ENCODE results near the gene ADAM19.

Gene ADAM19

GRCh38 chr5:157459715-157460599 lies 115.6 kb downstream of the ADAM19 start, which contains the start of gene NIPAL4:
Gene NIPAL4 (plus strand): TSS chr5:157460213. CDS start chr5:157460321, 108 bp downstream.
- DNase-seq (ENCODE audit: low read depth) = peak; percentile 34
- no peak within 1 kb of the TSS for H3K4me3 ChIP-seq (ENCODE audit: low read depth, low read length)
- TF ChIP-seq, protein P1, sequence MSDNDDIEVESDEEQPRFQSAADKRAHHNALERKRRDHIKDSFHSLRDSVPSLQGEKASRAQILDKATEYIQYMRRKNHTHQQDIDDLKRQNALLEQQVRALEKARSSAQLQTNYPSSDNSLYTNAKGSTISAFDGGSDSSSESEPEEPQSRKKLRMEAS (IDR thresholded peaks at IDR 0.05; ENCODE audit: low read depth, low read length) = no peak
- TF ChIP-seq POLR2A (IDR thresholded peaks at IDR 0.05; ENCODE audit: extremely low read depth, insufficient read length) (no peak), MYC (IDR thresholded peaks at IDR 0.05; ENCODE audit: low read depth, low read length) (no peak)
- TF ChIP-seq, protein P2, sequence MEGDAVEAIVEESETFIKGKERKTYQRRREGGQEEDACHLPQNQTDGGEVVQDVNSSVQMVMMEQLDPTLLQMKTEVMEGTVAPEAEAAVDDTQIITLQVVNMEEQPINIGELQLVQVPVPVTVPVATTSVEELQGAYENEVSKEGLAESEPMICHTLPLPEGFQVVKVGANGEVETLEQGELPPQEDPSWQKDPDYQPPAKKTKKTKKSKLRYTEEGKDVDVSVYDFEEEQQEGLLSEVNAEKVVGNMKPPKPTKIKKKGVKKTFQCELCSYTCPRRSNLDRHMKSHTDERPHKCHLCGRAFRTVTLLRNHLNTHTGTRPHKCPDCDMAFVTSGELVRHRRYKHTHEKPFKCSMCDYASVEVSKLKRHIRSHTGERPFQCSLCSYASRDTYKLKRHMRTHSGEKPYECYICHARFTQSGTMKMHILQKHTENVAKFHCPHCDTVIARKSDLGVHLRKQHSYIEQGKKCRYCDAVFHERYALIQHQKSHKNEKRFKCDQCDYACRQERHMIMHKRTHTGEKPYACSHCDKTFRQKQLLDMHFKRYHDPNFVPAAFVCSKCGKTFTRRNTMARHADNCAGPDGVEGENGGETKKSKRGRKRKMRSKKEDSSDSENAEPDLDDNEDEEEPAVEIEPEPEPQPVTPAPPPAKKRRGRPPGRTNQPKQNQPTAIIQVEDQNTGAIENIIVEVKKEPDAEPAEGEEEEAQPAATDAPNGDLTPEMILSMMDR (IDR thresholded peaks at IDR 0.05; ENCODE audit: low read depth, low read length) = no peak

DNA sequence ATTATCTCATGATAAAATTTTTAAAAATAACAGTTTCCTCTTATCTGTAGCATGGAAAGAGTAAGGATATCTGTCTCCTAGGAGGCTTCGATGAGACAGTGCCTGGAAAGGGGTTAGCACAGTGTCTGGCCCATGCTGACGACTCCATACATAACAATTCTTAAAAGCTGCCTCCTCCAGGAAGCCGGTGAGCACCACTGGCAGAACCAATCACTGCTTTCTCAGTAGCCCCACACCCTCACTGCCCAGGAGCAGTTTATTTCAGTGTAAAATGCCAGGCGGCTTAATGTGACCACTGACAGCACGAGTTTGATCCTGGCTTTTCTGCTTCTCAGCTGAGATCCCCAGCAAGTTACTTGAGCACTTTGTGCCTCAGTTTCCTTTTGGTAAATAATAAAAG lies 116.7 kb downstream of the ADAM19 start:
- no peak overlapping the region for H3K4me3 ChIP-seq (ENCODE audit: low read depth, low read length)
- TF ChIP-seq, protein P2 (IDR thresholded peaks at IDR 0.05; ENCODE audit: low read depth, low read length) = no peak
- TF ChIP-seq, protein P1 (IDR thresholded peaks at IDR 0.05; ENCODE audit: low read depth, low read length) = no peak
- TF ChIP-seq POLR2A (IDR thresholded peaks at IDR 0.05; ENCODE audit: extremely low read depth, insufficient read length) (no peak), MYC (IDR thresholded peaks at IDR 0.05; ENCODE audit: low read depth, low read length) (no peak)
- DNase-seq (ENCODE audit: low read depth) = no peak

GRCh38 chr5:157457391-157457790 lies 118.2 kb downstream of the ADAM19 start:
- H3K4me3 ChIP-seq (ENCODE audit: low read depth, low read length) = no peak overlapping the region
- no peak for DNase-seq (ENCODE audit: low read depth)
- TF ChIP-seq, protein P1 (IDR thresholded peaks at IDR 0.05; ENCODE audit: low read depth, low read length) = no peak
- TF ChIP-seq, protein P2 (IDR thresholded peaks at IDR 0.05; ENCODE audit: low read depth, low read length) = no peak
- TF ChIP-seq POLR2A (IDR thresholded peaks at IDR 0.05; ENCODE audit: extremely low read depth, insufficient read length) (no peak), MYC (IDR thresholded peaks at IDR 0.05; ENCODE audit: low read depth, low read length) (no peak)

DNA sequence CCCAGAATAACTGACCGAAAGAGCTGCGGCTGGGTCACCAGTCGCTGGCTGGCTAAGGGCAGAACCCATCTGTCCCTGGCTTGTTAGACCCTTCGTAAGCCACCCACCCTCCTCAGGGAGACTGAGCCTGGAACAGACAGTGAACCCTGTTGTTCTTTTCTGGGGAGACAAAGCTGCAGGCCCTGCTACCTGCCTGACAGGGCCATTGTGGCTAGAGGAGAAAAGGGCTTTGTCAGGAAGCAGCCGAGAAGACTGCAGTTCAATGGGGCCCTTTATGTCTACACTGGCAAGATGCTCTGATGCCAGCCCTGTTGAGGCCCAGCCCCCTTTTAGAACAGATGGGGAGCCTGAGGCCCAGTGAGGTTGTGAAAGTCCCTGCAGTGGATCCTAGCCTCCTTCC lies 119.3 kb downstream of the ADAM19 start:
- TF ChIP-seq MYC (IDR thresholded peaks at IDR 0.05; ENCODE audit: low read depth, low read length) = no peak
- TF ChIP-seq, protein P1 (IDR thresholded peaks at IDR 0.05; ENCODE audit: low read depth, low read length) = no peak
- TF ChIP-seq, protein P2 (IDR thresholded peaks at IDR 0.05; ENCODE audit: low read depth, low read length) = no peak
- TF ChIP-seq POLR2A (IDR thresholded peaks at IDR 0.05; ENCODE audit: extremely low read depth, insufficient read length) = no peak
- H3K4me3 ChIP-seq (ENCODE audit: low read depth, low read length) = no peak overlapping the region
- no peak for DNase-seq (ENCODE audit: low read depth)

- no peak for DNase-seq (ENCODE audit: low read depth)
- no peak overlapping the region for H3K4me3 ChIP-seq (ENCODE audit: low read depth, low read length)
- no peak for TF ChIP-seq MYC (IDR thresholded peaks at IDR 0.05; ENCODE audit: low read depth, low read length)
- TF ChIP-seq, protein P2 (IDR thresholded peaks at IDR 0.05; ENCODE audit: low read depth, low read length) = no peak
- no peak for TF ChIP-seq POLR2A (IDR thresholded peaks at IDR 0.05; ENCODE audit: extremely low read depth, insufficient read length)
- TF ChIP-seq, protein P1 (IDR thresholded peaks at IDR 0.05; ENCODE audit: low read depth, low read length) = no peak
These were observed 120.5 kb downstream of the ADAM19 start for GRCh38 chr5:157455057-157455456.
